GM21528 (cell line): Measurements from ENCODE around the gene NYNRIN.
"Not testable (repeated sequence)": the region's sequence is repeated elsewhere in the genome, so short reads cannot be mapped to it uniquely, and the experiment has no call there.

Experiments
- ATAC-seq: cut with Tn5 transposase; IDR thresholded peaks from one replicate; pipeline ENCODE4 v1.9.1; 2021; ENCODE audit warnings: mild to moderate bottlenecking, moderate library complexity; ENCODE audit not compliant: unreplicated experiment, low FRiP score

Gene NYNRIN

DNA sequence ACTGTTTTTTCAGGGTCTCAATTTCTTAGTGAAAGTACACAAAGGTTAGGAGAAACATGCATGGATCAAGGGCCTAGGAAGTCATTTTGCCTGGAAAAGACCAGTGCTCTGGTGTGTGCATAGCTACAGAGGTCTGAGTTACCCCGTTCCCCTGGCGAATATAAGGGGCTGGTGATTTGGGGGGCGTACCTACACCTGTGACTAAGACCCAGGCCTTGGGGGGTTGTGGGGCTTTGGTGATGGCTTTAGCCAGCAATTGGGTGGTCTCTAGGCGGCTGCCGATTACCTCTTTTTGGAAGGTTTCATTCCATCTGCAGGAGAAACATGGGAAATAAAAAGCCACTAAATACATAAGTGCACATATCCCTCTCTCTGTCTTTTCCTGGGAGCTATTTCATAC is 42.7 kb downstream of the NYNRIN start:
- no peak for ATAC-seq

DNA sequence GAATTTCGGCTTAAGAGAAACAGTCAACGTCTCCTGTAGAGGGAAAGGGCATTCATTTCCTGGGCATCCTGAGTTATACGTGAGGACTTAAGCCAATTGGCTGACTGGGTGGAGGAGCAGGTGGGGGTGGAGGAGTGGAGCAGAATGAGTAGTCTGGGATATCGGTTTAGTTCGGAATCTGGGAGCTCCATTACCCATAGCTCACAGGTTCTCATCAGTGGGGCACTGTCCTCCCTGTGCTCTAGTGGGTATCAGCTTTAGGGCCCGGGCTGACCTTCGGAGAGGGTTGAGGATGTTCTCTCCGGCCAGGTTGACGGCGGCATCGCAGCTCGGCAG is 43.1 kb downstream of the NYNRIN start:
- no peak for ATAC-seq

GRCh38 chr14:24442240-24443052 is 43.6 kb downstream of the NYNRIN start, which contains the start of gene SDR39U1:
Gene SDR39U1 (minus strand): TSS chr14:24442776. CDS start chr14:24442769, 7 bp downstream.
- ATAC-seq = peak; percentile 93

- no peak for ATAC-seq
These were observed 44.4 kb downstream of the NYNRIN start for GRCh38 chr14:24443053-24443665.

DNA sequence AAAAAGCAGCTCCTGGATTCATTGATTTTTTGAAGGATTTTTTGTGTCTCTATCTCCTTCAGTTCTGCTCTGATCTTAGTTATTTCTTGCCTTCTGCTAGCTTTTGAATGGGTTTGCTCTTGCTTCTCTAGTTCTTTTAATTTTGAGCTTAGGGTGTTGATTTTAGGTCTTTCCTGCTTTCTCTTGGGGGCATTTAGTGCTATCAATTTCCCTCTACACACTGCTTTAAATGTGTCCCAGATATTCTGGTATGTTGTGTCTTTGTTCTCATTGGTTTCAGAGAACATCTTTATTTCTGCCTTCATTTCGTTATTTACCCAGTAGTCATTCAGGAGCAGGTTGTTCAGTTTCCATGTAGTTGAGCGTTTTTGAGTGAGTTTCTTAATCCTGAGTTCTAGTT is 52.0 kb downstream of the NYNRIN start:
- not testable (repeated sequence) for ATAC-seq

GRCh38 chr14:24456980-24457379 is 58.2 kb downstream of the NYNRIN start:
- ATAC-seq = no peak

GRCh38 chr14:24458736-24459135 is 59.9 kb downstream of the NYNRIN start:
- ATAC-seq = no peak

DNA sequence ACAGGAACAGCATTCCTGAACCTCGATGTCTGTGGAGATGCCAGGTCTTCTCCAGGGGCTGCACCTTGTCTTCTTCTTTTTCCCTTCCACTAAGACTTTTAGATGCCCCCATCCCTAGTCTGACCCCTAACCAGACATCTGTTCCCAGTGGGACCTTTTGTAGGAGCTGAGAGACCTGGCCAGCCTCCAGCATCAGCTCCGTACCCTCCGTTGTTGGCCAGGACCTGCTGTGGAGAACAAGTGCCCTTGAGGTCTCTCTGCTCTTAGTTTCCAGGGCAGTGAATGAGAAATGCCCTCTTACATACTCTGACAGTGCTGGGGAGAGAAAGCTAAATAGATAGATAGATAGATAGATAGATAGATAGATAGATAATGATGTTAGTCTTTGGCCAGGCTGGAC is 60.5 kb downstream of the NYNRIN start:
- no peak for ATAC-seq

DNA sequence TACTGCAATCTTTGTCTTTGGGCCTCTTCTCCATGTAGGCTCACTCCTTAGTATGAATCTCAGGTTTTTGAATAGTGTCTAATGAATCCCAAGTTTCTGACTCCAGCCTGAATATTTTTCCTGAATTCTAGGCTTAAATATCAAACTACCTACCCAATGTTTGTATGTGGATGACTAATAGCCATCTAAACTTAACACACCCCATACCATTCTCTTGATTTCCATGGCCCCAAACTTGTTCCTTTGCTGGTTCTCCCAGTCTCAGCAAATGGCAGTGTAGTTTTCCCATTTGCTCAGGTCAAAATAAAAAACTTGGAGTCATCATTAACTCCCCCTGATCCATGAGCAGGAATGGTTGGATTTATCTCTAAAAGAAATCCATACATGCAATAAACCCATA is 62.5 kb downstream of the NYNRIN start:
- ATAC-seq = no peak

DNA sequence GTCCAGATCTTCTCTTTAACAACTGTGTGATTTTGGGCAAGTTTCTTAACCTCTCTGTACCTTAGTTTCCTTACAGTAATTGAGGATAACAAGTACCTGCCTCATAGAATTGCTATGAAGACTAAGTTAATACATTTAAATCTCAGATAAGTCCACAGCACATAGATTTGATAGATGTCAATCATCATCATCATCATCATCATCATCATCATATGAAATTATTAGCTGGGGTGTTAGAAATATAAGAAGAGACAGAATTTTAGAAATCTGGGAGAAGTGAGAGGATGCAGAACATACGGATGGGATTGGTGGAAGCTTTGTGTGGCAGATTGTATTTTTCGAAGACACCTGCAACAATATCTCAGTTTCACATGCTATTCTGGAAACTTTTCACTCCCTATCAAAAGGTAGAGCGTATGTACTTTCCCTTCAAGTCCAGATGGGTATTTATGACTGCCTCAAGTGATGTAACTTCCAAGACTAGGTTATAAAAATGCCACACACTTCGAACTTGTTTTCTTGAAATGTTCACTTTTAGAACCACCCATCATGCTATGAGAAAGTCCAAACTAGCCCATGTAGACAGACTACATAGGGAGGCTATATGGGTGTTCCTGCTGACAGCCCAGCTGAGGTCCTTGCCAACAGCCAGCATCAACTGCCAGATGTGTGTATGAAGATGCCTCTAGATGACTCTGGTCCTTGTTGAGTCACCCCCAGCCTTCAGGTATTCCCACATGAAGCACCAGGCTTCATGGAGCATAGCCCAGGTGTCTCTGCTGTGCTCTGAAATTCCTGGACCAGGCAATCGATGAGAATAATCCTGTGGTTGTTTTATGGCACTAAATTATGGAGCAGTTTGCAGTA is 64.4 kb downstream of the NYNRIN start:
- no peak for ATAC-seq

DNA sequence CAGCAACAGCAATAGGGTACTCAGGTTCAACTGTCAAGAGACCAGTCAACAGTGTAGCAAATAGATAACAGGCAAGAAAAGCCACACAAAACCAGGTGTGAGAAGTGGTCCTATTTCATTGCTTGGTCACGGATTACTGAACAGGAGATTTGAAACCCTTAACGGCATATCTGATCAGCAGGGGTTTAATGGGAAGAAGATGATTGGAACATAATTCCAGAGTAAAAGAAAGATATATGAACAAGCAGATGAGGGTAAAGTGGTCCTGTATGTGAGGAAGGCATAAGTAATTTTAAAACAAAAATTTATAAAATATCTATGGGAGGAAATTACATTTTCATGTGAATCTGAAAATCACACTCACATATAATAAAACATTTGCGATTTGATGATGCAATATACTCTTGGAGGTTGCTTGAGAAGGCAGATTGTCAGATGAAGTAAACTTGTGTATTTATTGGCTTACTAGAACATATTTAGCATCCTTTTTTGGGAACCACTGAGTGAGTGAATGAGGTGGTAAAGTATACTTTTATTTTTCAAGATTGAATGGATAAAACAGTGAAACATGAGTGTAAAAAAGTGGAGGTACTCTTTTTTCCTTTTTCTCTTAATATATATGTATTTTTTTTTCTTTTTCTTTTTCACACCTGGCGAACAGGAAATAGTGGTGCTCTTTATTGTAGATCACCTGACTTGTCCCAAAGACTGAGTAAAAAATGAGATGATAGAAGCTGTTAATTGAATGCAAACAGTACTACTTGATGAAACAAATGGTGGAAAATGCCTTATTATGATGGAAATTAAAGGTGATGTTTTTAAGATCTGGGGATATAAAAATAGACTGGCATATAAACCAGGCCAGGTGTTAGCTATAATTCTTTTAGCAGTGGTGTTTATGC is 65.3 kb downstream of the NYNRIN start:
- no peak for ATAC-seq

GRCh38 chr14:24465368-24465767 is 66.6 kb downstream of the NYNRIN start:
- no peak for ATAC-seq

- ATAC-seq = no peak
These were observed 67.0 kb downstream of the NYNRIN start for GRCh38 chr14:24465805-24466204.
